HG03460 (cell line): ENCODE results near the gene ST3GAL3.

ENCODE experiments used
- ATAC-seq: cut with Tn5 transposase; IDR thresholded peaks from one replicate; pipeline ENCODE4 v1.9.1; 2021; ENCODE audit not compliant: unreplicated experiment

ST3GAL3 gene

GRCh38 chr1:43957407-43958040 lies 250.2 kb downstream of the ST3GAL3 start:
- ATAC-seq = no peak

- no peak for ATAC-seq
Observed at GRCh38 chr1:43958351-43959255, 251.3 kb downstream of the ST3GAL3 start.

DNA sequence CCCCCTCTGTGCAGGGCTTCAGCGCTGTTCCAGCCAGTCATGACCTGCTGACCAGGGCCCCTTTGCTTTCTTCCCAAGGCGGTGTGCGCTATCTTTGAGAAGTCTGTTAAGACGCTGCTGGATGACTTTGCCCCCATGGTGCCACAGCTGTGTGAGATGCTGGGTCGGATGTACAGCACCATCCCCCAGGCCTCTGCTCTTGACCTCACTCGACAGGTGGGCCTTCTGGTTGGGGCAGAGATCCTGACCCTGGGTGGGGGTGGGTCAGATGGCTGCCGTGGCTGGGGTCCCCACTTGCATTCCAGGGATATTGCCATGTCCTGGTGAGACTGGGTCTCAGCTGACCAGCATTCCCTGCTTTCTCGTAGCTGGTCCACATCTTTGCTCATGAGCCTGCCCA lies 253.5 kb downstream of the ST3GAL3 start:
- no peak for ATAC-seq

GRCh38 chr1:43961692-43962091 lies 254.4 kb downstream of the ST3GAL3 start:
- no peak for ATAC-seq

DNA sequence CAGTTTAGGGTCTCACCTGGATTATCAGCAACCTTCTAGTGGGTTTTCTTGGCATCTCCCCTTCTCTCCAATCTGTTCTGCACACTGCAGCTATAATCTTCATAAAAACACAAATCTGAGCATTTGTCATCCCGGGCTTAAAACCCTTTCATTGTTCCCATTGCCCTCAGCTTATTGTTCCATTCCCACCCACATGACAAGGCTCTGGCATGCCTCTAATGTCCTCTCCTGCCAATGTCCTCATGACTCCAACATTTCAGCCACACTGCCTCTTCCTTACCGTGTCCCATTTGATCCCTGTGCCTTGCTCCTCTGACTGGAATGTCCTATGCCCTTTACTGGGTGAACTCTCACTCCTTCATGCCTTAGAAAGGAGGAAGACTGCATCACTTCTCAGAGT lies 255.0 kb downstream of the ST3GAL3 start:
- no peak for ATAC-seq

DNA sequence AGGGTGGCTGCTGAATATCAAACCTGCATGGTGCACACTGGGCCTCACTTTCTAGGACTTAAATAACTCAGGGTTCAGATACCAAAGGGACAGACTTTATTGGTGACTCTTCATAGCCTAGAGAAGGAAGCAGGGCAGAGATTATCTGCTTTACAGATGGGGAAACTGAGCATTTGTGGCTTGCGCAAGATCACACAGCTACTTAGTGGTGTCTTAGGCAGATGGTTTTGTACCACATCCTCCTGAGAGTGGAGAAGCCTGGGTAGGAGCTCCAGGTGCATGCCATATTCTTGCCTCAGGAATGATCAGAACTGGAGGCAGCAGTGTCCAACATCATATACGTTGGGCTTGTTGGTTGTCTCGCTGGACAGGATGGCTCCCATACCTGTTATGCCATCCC lies 255.7 kb downstream of the ST3GAL3 start:
- ATAC-seq = no peak

- ATAC-seq = no peak
Observed at GRCh38 chr1:43963890-43964289, 256.6 kb downstream of the ST3GAL3 start.

- no peak for ATAC-seq
Observed at GRCh38 chr1:43965316-43965715, 258.0 kb downstream of the ST3GAL3 start.

DNA sequence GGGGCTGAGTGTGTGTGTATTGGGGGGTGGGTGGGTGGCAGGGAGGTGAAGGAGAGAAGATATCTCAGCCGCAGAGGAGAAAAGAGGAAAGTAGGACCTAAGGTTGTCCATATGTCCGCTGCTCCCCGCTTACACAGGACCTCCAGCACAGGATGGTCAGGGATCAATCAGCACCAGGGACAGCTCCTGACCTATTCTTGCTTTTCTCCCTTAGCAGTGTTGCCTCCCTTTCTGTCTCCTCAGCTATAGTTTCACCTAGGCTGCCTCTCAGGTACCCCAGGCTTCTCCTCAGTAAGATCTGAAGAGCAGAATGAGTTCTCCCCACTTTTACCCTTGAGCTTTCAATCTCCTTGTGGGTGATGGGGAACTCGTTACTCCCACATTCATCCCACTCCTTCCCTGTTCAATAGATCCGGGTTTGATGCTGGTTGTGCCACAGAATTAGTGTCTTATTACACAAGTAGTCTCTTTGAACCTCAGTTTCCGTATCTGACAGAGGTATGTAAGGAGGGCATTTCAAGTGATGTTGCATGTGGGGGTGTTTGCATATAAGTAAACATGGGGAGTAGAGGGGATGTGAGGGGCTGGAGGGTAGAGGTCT lies 261.1 kb downstream of the ST3GAL3 start:
- ATAC-seq = no peak

DNA sequence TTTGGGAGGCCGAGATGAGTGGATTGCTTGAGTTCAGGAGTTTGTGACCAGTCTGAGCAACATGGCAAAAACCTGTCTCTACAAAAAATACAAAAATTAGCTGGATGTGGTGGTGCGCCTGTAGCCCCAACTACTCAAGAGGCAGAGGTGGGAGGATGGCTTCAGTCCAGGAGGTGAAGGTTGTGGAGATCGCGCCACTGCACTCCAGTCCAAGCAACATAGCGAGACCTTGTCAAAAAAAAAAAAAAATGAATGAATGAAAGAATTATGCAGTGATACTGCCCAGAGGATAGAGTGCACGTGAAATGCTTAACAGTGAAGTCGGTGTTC lies 262.0 kb downstream of the ST3GAL3 start:
- ATAC-seq = no peak

DNA sequence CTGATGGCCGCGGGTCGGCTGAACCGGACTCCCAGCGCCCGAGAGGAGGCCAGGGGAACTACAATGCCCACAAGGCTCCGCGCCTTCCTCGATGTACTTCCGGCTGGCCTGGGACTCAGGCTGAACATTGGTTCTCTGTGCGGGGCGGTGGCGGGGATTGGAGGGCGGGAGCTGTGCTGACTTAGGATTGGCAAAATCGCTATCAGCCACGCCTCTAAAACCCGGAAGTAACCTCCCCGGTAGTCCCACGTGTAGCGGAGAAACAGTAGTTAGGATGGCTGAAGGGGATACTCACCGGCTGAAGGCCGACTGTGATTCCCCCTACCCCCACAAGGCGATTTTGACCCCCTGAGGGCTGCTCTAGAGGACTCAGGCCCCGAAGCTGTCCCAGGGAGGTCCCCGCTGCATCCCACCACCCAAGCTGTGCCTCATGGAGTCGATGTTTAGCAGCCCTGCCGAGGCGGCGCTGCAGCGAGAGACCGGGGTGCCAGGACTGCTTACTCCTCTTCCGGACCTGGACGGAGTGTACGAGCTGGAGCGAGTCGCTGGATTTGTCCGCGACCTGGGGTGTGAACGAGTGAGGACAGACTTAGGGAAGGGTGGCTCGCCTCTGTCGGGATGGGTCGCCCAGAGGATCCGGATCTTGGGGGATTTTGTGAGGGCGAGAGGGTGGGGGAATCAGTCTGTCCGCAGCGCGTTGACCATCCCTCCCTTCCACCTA lies 262.6 kb downstream of the ST3GAL3 start, which contains the start of gene DPH2:
DPH2 (plus strand) TSS at position 265 of the 721 bp plus-strand sequence; CDS start at position 431, 166 bp downstream.
- ATAC-seq = peak; percentile 68

DNA sequence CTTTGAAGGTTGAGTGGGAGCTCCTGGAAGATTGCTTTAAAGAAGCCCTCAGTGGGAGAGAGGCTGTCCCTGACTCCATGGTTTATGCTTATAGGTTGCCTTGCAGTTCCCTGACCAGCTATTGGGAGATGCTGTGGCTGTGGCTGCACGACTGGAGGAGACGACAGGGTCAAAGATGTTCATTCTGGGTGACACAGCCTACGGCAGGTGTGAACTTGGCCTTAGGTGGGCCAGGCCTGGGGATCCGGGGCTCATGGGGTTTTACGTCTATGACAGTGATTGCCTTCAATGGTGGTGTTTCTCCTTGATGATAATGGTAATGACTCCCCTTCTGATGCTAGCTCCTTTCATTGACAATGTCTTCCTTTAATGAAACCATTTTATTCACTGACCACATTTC lies 263.2 kb downstream of the ST3GAL3 start:
- ATAC-seq = no peak

- ATAC-seq = no peak
Observed at GRCh38 chr1:43970911-43971310, 263.6 kb downstream of the ST3GAL3 start.

- ATAC-seq = no peak
Observed at GRCh38 chr1:43971336-43971980, 264.1 kb downstream of the ST3GAL3 start.

GRCh38 chr1:43973981-43974442 lies 266.7 kb downstream of the ST3GAL3 start:
- no peak for ATAC-seq

GRCh38 chr1:43974443-43975248 lies 267.3 kb downstream of the ST3GAL3 start, which contains the start of gene ATP6V0B:
ATP6V0B (plus strand) TSS chr1:43974960; CDS start chr1:43975041, 81 bp downstream.
- peak; percentile 67 for ATAC-seq

DNA sequence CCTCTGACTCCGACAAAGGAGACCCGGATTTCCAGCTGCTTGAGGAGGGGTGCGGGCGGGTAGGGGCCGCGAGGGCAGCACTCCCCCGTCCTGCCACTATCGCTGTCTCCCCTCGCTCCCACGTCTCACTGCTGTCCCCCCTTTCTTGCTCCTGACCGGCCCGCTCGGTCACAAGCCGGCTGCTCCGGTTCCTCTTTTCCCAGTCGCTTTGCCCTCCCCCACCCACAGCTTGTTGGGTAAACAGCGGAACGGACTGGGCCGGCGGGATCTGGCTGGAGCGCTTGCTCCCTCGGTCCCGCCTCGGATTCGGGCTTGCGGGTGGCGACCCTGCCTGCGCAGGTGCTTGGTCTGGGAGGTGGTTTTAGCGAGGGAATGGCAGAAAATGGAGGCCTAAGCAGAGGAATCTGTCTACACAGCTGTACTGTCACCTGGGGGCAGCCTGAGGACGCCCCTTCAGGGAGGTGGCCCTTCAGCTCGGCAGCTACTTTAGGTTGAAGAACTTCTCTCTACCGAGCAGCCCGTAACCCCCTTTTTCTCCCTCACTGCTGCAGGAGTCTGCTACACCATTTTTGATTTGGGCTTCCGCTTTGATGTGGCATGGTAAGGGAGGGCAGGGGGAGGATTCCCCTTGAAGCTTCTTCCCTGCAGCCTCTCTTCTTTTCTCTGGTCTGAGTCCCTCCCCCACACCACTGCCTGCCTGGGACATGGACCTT lies 268.1 kb downstream of the ST3GAL3 start:
- ATAC-seq = peak; percentile 10

- no peak for ATAC-seq
Observed at GRCh38 chr1:43976045-43976444, 268.7 kb downstream of the ST3GAL3 start.

DNA sequence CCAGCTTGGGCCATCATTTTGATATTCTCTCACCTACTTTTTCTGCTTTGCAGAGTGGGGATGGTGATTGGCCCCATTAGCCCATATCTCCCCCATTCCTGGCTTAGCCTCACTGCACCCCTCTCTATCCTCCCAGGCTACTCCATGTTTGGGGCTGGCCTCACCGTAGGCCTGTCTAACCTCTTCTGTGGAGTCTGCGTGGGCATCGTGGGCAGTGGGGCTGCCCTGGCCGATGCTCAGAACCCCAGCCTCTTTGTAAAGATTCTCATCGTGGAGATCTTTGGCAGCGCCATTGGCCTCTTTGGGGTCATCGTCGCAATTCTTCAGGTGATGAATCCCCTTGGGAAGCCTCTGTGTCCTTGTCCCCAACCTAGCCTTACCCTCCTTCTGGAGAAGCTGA lies 269.6 kb downstream of the ST3GAL3 start:
- no peak for ATAC-seq
